ENCODE measurements around the gene ATP2B1.

Gene ATP2B1

GRCh38 chr12:89695100-89695499 lies 13.5 kb downstream of the ATP2B1 start:
- Histone ChIP-seq H2BK120ac (ENCODE audit: insufficient read depth, low read length, poor library complexity) (no peak overlapping the region), H3K27ac (ENCODE audit: low read depth, low read length) (no peak overlapping the region), H3K79me1 (ENCODE audit: low read length) (no peaks in the 10 kb centered on the region), H3K36me3 (ENCODE audit: control insufficient read depth in 1 of 2, insufficient read depth in 2 of 2, low read length in 2 of 2) (no peaks in the 10 kb centered on the region), H3K27me3 (ENCODE audit: insufficient read depth, low read length) (no peaks in the 10 kb centered on the region), H3K4me2 (ENCODE audit: low read length) (no peak overlapping the region), H3K4me3 (ENCODE audit: low read depth, low read length) (no peak overlapping the region), H2AFZ (ENCODE audit: insufficient read depth, low read length, poor library complexity) (no peak overlapping the region), H3K4me1 (ENCODE audit: control insufficient read depth in 1 of 2, insufficient read depth in 2 of 2, low read length in 2 of 2) (peaks cover 6% of the 10 kb centered on the region in 2 experiments), H4K12ac (ENCODE audit: low read depth, low read length) (no peak overlapping the region), H4K91ac (ENCODE audit: low read depth, low read length) (no peak overlapping the region), H3K79me2 (ENCODE audit: control insufficient read depth, insufficient read depth, low read length, poor library complexity) (peaks cover 11% of the 10 kb centered on the region), H3K9ac (ENCODE audit: low read length) (no peak overlapping the region), H2AK5ac (ENCODE audit: low read length) (no peak overlapping the region), H3K14ac (ENCODE audit: low read length) (no peak overlapping the region), H3K4ac (ENCODE audit: low read depth, low read length) (no peak overlapping the region), H3K23ac (ENCODE audit: low read length) (no peak overlapping the region), H3K9me3 (ENCODE audit: insufficient read depth, low read depth, low read length) (no peaks in the 10 kb centered on the region), H2BK5ac (ENCODE audit: low read depth, low read length, poor library complexity) (no peak overlapping the region), H4K8ac (ENCODE audit: low read depth, low read length) (no peak overlapping the region), H3K18ac (ENCODE audit: low read length) (no peak overlapping the region), H2BK12ac (ENCODE audit: low read length) (no peak overlapping the region)
- no CpG with 5 or more reads among the region's 2 CpGs for WGBS (ENCODE audit: extremely low coverage, insufficient coverage, insufficient read length)
- DNase-seq = peak in 1 of 2 donors; percentile 23

- Histone ChIP-seq H3K4me1 (ENCODE audit: control insufficient read depth in 1 of 2, insufficient read depth in 2 of 2, low read length in 2 of 2) (peaks cover 6% of the 10 kb centered on the region in 2 experiments), H4K91ac (ENCODE audit: low read depth, low read length) (no peak overlapping the region), H3K23ac (ENCODE audit: low read length) (no peak overlapping the region), H3K4ac (ENCODE audit: low read depth, low read length) (peak overlapping the region; percentile 40), H3K79me2 (ENCODE audit: control insufficient read depth, insufficient read depth, low read length, poor library complexity) (peaks cover 9% of the 10 kb centered on the region), H3K27me3 (ENCODE audit: insufficient read depth, low read length) (no peaks in the 10 kb centered on the region), H2AFZ (ENCODE audit: insufficient read depth, low read length, poor library complexity) (no peak overlapping the region), H2AK5ac (ENCODE audit: low read length) (no peak overlapping the region), H3K18ac (ENCODE audit: low read length) (no peak overlapping the region), H3K9ac (ENCODE audit: low read length) (no peak overlapping the region), H3K36me3 (ENCODE audit: control insufficient read depth in 1 of 2, insufficient read depth in 2 of 2, low read length in 2 of 2) (no peaks in the 10 kb centered on the region), H2BK12ac (ENCODE audit: low read length) (no peak overlapping the region), H3K14ac (ENCODE audit: low read length) (no peak overlapping the region), H3K4me2 (ENCODE audit: low read length) (no peak overlapping the region), H2BK120ac (ENCODE audit: insufficient read depth, low read length, poor library complexity) (no peak overlapping the region), H4K12ac (ENCODE audit: low read depth, low read length) (no peak overlapping the region), H3K9me3 (ENCODE audit: insufficient read depth, low read depth, low read length) (no peaks in the 10 kb centered on the region), H3K79me1 (ENCODE audit: low read length) (no peaks in the 10 kb centered on the region), H3K27ac (ENCODE audit: low read depth, low read length) (no peak overlapping the region), H2BK5ac (ENCODE audit: low read depth, low read length, poor library complexity) (no peak overlapping the region), H4K8ac (ENCODE audit: low read depth, low read length) (no peak overlapping the region), H3K4me3 (ENCODE audit: low read depth, low read length) (no peak overlapping the region)
- DNase-seq = no peak
- no CpG with 5 or more reads among the region's 5 CpGs for WGBS (ENCODE audit: extremely low coverage, insufficient coverage, insufficient read length)
Measured at GRCh38 chr12:89694542-89694941, 14.1 kb downstream of the ATP2B1 start.

- Histone ChIP-seq H3K79me2 (ENCODE audit: control insufficient read depth, insufficient read depth, low read length, poor library complexity) (peaks cover 9% of the 10 kb centered on the region), H3K36me3 (ENCODE audit: control insufficient read depth in 1 of 2, insufficient read depth in 2 of 2, low read length in 2 of 2) (no peaks in the 10 kb centered on the region), H2AK5ac (ENCODE audit: low read length) (no peak overlapping the region), H3K9ac (ENCODE audit: low read length) (no peak overlapping the region), H3K27ac (ENCODE audit: low read depth, low read length) (no peak overlapping the region), H4K8ac (ENCODE audit: low read depth, low read length) (no peak overlapping the region), H3K23ac (ENCODE audit: low read length) (no peak overlapping the region), H2BK120ac (ENCODE audit: insufficient read depth, low read length, poor library complexity) (no peak overlapping the region), H2AFZ (ENCODE audit: insufficient read depth, low read length, poor library complexity) (no peak overlapping the region), H3K79me1 (ENCODE audit: low read length) (no peaks in the 10 kb centered on the region), H2BK12ac (ENCODE audit: low read length) (no peak overlapping the region), H3K9me3 (ENCODE audit: insufficient read depth, low read depth, low read length) (no peaks in the 10 kb centered on the region), H3K4ac (ENCODE audit: low read depth, low read length) (peak overlapping the region; percentile 62), H3K18ac (ENCODE audit: low read length) (no peak overlapping the region), H3K27me3 (ENCODE audit: insufficient read depth, low read length) (no peaks in the 10 kb centered on the region), H4K12ac (ENCODE audit: low read depth, low read length) (no peak overlapping the region), H2BK5ac (ENCODE audit: low read depth, low read length, poor library complexity) (no peak overlapping the region), H3K4me1 (ENCODE audit: control insufficient read depth in 1 of 2, insufficient read depth in 2 of 2, low read length in 2 of 2) (peaks cover 6% of the 10 kb centered on the region in 2 experiments), H3K4me2 (ENCODE audit: low read length) (no peak overlapping the region), H3K14ac (ENCODE audit: low read length) (no peak overlapping the region), H4K91ac (ENCODE audit: low read depth, low read length) (no peak overlapping the region), H3K4me3 (ENCODE audit: low read depth, low read length) (no peak overlapping the region)
- DNase-seq = peak in 1 of 2 donors; percentile 52
- no CpG with 5 or more reads among the region's 3 CpGs for WGBS (ENCODE audit: extremely low coverage, insufficient coverage, insufficient read length)
Measured at GRCh38 chr12:89693639-89694202, 14.9 kb downstream of the ATP2B1 start.

- no peak overlapping the region for H4K91ac ChIP-seq (ENCODE audit: low read depth, low read length)
- no peak overlapping the region for H3K4me2 ChIP-seq (ENCODE audit: low read length)
- no peaks in the 10 kb centered on the region for H3K36me3 ChIP-seq (ENCODE audit: control insufficient read depth in 1 of 2, insufficient read depth in 2 of 2, low read length in 2 of 2)
- no peaks in the 10 kb centered on the region for H3K9me3 ChIP-seq (ENCODE audit: insufficient read depth, low read depth, low read length)
- no peak overlapping the region for H2AFZ ChIP-seq (ENCODE audit: insufficient read depth, low read length, poor library complexity)
- no peak overlapping the region for H4K8ac ChIP-seq (ENCODE audit: low read depth, low read length)
- H3K23ac ChIP-seq (ENCODE audit: low read length) = no peak overlapping the region
- H2BK120ac ChIP-seq (ENCODE audit: insufficient read depth, low read length, poor library complexity) = no peak overlapping the region
- H3K79me2 ChIP-seq (ENCODE audit: control insufficient read depth, insufficient read depth, low read length, poor library complexity) = peaks cover 5% of the 10 kb centered on the region
- H3K4me1 ChIP-seq (ENCODE audit: control insufficient read depth in 1 of 2, insufficient read depth in 2 of 2, low read length in 2 of 2) = peaks cover 6% of the 10 kb centered on the region in 2 experiments
- no peak overlapping the region for H3K4me3 ChIP-seq (ENCODE audit: low read depth, low read length)
- H3K14ac ChIP-seq (ENCODE audit: low read length) = no peak overlapping the region
- H3K79me1 ChIP-seq (ENCODE audit: low read length) = no peaks in the 10 kb centered on the region
- no peak overlapping the region for H3K18ac ChIP-seq (ENCODE audit: low read length)
- no peak overlapping the region for H3K27ac ChIP-seq (ENCODE audit: low read depth, low read length)
- no peak overlapping the region for H2BK12ac ChIP-seq (ENCODE audit: low read length)
- no CpG with 5 or more reads among the region's 1 CpG for WGBS (ENCODE audit: extremely low coverage, insufficient coverage, insufficient read length)
- no peak for DNase-seq
- H4K12ac ChIP-seq (ENCODE audit: low read depth, low read length) = no peak overlapping the region
- H2BK5ac ChIP-seq (ENCODE audit: low read depth, low read length, poor library complexity) = no peak overlapping the region
- no peak overlapping the region for H3K9ac ChIP-seq (ENCODE audit: low read length)
- peak overlapping the region; percentile 94 for H3K4ac ChIP-seq (ENCODE audit: low read depth, low read length)
- H3K27me3 ChIP-seq (ENCODE audit: insufficient read depth, low read length) = no peaks in the 10 kb centered on the region
- H2AK5ac ChIP-seq (ENCODE audit: low read length) = no peak overlapping the region
Measured at GRCh38 chr12:89692439-89692838, 16.2 kb downstream of the ATP2B1 start.

All from trophoblast cell (in vitro differentiated cells and primary cell).